Raji (cell line): Measurements from ENCODE around the gene CFAP299.

ENCODE experiments used
- POLR2A ChIP-seq: IDR thresholded peaks from 2 replicates; pipeline ENCODE4 v1.6.1; 2011; ENCODE audit warnings: low read depth, low read length, control low read depth; ENCODE audit not compliant: insufficient read depth

CFAP299 gene

GRCh38 chr4:80367737-80368136 lies 32.2 kb downstream of the CFAP299 start:
- no peak for TF ChIP-seq POLR2A

GRCh38 chr4:80370635-80371034 lies 35.1 kb downstream of the CFAP299 start:
- TF ChIP-seq POLR2A: no peak

GRCh38 chr4:80371046-80371445 lies 35.5 kb downstream of the CFAP299 start:
- TF ChIP-seq POLR2A: no peak

- TF ChIP-seq POLR2A: no peak
These were observed 38.6 kb downstream of the CFAP299 start for GRCh38 chr4:80374180-80374579.

- TF ChIP-seq POLR2A: no peak
These were observed 46.7 kb downstream of the CFAP299 start for GRCh38 chr4:80382090-80382832.

GRCh38 chr4:80385397-80386280 lies 50.1 kb downstream of the CFAP299 start:
- no peak for TF ChIP-seq POLR2A

- no peak for TF ChIP-seq POLR2A
These were observed 50.9 kb downstream of the CFAP299 start for GRCh38 chr4:80386281-80386886.

- TF ChIP-seq POLR2A: no peak
These were observed 52.1 kb downstream of the CFAP299 start for GRCh38 chr4:80387390-80388283.

- no peak for TF ChIP-seq POLR2A
These were observed 52.7 kb downstream of the CFAP299 start for GRCh38 chr4:80388284-80388607.

- no peak for TF ChIP-seq POLR2A
These were observed 54.6 kb downstream of the CFAP299 start for GRCh38 chr4:80390178-80390577.

GRCh38 chr4:80393246-80393969 lies 57.9 kb downstream of the CFAP299 start:
- no peak for TF ChIP-seq POLR2A

- no peak for TF ChIP-seq POLR2A
These were observed 58.4 kb downstream of the CFAP299 start for GRCh38 chr4:80393970-80394250.

- no peak for TF ChIP-seq POLR2A
These were observed 71.7 kb downstream of the CFAP299 start for GRCh38 chr4:80407246-80407645.

GRCh38 chr4:80409809-80410208 lies 74.3 kb downstream of the CFAP299 start:
- TF ChIP-seq POLR2A: no peak
